GM18868 (cell line): ENCODE measurements around the gene CLCN4.

Source experiments
- ATAC-seq: cut with Tn5 transposase; IDR thresholded peaks from one replicate; pipeline ENCODE4 v1.9.1; 2021; ENCODE audit warnings: mild to moderate bottlenecking, moderate library complexity; ENCODE audit not compliant: unreplicated experiment

Gene CLCN4

GRCh38 chrX:10129229-10129628 is 27.5 kb upstream of the CLCN4 start:
- ATAC-seq: no peak

GRCh38 chrX:10130354-10130753 is 26.4 kb upstream of the CLCN4 start:
- ATAC-seq: no peak

GRCh38 chrX:10133980-10134676 is 22.6 kb upstream of the CLCN4 start:
- ATAC-seq: no peak

GRCh38 chrX:10134921-10135320 is 21.9 kb upstream of the CLCN4 start:
- ATAC-seq: no peak

DNA sequence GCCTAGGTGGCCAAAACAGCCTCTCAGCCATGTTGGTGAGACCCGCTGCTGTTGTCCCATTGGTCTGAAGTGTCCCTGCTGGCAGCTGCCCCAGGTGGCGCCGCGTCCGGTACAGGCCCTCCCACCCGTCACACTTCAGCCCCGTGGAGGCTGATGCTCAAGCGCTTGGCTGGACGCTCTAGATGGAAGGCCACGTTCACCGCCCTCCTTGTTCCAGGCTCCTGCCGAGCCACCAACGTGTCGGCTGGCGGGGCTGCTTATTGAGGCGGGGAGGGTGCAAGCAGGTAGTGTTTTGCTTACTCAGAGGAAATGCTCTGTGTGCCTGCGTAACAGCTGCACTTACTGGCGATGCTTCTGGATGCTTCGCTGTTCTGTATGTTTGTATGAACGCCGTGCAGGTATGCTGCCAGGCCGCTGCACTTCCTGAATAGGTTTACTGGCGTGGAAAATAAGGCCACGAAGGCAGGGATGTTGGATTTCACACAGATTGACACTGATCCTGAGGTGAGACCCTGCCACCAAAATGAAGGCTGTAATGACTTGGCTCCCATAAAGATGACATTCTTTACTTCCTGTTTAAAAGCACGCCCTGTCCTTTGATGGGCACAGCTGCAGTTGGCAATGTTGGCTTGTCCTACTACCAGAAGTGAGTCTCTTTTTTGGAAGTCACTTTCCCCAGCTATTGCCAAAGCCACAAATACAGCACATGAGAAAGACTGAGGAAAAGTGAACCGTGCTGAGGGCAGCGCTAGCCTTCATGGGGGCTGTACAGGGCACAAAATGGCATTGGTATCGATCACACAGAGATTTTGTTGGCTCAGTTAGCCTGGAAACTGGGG is 21.0 kb upstream of the CLCN4 start:
- ATAC-seq: no peak

DNA sequence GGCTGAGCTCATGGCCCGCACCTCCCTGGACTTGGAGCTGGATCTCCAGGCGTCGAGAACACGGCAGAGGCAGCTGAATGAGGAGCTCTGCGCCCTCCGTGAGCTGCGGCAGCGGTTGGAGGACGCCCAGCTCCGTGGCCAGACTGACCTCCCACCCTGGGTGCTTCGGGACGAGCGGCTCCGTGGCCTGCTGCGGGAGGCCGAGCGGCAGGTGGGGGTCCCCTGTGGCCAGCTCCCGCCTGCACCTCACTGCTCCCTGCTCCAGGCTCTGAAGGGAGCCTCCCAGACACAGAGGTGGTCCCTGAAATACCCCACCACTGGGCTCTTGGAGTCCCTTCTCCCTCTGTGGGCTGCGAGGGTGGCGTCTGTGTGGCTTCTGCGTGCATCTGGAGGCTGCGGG is 18.0 kb upstream of the CLCN4 start:
- no peak for ATAC-seq

- ATAC-seq: no peak
These were observed 16.5 kb upstream of the CLCN4 start for GRCh38 chrX:10140264-10140663.

GRCh38 chrX:10142041-10142599 is 14.7 kb upstream of the CLCN4 start:
- ATAC-seq: no peak

GRCh38 chrX:10143071-10143983 is 13.4 kb upstream of the CLCN4 start:
- no peak for ATAC-seq

GRCh38 chrX:10146346-10146745 is 10.4 kb upstream of the CLCN4 start:
- no peak for ATAC-seq

- ATAC-seq: no peak
These were observed 4.7 kb upstream of the CLCN4 start for GRCh38 chrX:10152086-10152485.

DNA sequence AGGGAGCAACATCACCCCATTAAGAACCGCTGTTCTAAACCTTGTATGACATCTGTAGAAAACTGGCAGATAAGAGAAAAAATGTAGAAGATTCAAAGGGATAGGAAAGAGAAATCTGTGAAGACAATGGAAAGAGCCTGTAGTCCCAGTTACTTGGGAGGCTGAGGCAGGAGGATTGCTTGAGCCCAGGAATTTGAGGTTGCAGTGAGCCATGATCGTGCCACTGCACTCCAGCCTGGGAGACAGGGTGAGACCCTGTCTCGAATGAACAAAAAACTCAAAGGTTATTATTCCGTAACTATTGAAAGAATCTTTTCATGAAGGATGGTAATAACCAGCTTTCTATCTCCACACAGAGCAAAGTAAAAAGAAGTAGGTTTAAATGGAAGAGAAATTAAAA is 1.6 kb upstream of the CLCN4 start:
- ATAC-seq: no peak

DNA sequence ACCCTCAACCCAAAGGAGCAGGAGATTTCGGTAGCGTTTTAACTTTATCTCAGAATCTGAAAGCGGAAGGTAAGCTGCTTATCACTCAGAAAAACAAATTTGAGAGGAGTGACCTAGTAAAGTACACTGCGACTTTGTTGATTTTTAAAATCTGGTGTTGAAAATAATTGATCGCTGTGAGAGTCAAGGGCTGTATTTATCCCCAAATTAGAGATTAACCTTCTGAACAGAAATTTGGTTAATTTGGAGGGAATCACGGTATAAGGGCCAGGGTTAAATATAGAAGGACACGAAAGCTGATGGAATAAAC is 212 bp downstream of the CLCN4 start:
- no peak for ATAC-seq

DNA sequence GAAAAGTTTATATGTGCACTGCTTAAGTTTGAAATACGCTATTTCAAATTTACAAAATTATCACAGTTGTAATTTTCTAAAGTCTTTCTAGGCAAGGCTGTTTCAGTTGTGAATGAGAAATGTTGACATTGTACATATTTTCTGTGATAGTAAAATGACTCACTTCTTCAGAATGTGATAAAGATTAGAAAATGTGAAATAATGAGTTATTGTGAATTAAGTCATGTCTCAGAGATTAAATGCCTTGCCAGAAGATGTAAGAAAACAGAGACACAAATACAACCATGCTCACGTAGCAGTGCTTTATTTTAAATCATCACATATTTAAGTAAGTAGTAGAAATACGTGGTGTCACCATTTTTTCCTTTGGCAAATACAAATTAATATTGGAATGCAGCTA is 768 bp downstream of the CLCN4 start:
- no peak for ATAC-seq

- peak; percentile 70 for ATAC-seq
These were observed 1.7 kb downstream of the CLCN4 start for GRCh38 chrX:10158279-10159144.

- ATAC-seq: no peak
These were observed 2.3 kb downstream of the CLCN4 start for GRCh38 chrX:10159145-10159468.

- ATAC-seq: no peak
These were observed 3.4 kb downstream of the CLCN4 start for GRCh38 chrX:10160211-10160610.

- no peak for ATAC-seq
These were observed 6.3 kb downstream of the CLCN4 start for GRCh38 chrX:10163031-10163430.

- no peak for ATAC-seq
These were observed 8.1 kb downstream of the CLCN4 start for GRCh38 chrX:10164879-10165278.

- peak; percentile 36 for ATAC-seq
These were observed 8.9 kb downstream of the CLCN4 start for GRCh38 chrX:10165580-10166247.
